ENCODE data around the gene ATP6V0A1. TPM values are rescaled to one million over a fixed set of nuclear protein-coding genes. Genes with fewer than 3 reads are reported as not detected.
A peak's percentile ranks its signal among the peaks of the same experiment; 100 is the strongest.
"Not testable (repeated sequence)": the region's sequence is repeated elsewhere in the genome, so short reads cannot be mapped to it uniquely, and the experiment has no call there.

Gene ATP6V0A1
- total and polyA plus RNA-seq, 8 donors, result 13.1 to 435 (median 80.2) TPM

- TF ChIP-seq POLR2A (IDR thresholded peaks at IDR 0.05) (no peak), POLR2AphosphoS5 (IDR thresholded peaks at IDR 0.05) (no peak), CTCF (IDR thresholded peaks at IDR 0.05) (no peak), EP300 (IDR thresholded peaks at IDR 0.05) (no peak)
- Histone ChIP-seq H3K4me3 (no peak overlapping the region), H3K9me3 (no peaks in the 10 kb centered on the region), H3K27me3 (no peaks in the 10 kb centered on the region), H3K27ac (no peak overlapping the region), H3K36me3 (no peaks in the 10 kb centered on the region), H3K4me1 (peaks cover 0 to 4% (median 0%) of the 10 kb centered on the region in 4 donors)
- intact Hi-C loops (cut with DNase I; ENCODE audit: low total_unique reads), result no loop called here
- DNase-seq, result no peak
- 50 to 62% (median 59%) methylated on average over 7 of the region's 7 CpGs for WGBS, 5 donors
Measured at GRCh38 chr17:42441371-42442195, 17.1 kb upstream of the ATP6V0A1 start.

- Histone ChIP-seq H3K27ac (no peak overlapping the region), H3K36me3 (no peaks in the 10 kb centered on the region), H3K4me3 (no peak overlapping the region), H3K4me1 (no peaks in the 10 kb centered on the region), H3K27me3 (no peaks in the 10 kb centered on the region), H3K9me3 (no peaks in the 10 kb centered on the region)
- TF ChIP-seq CTCF (IDR thresholded peaks at IDR 0.05) (no peak), EP300 (IDR thresholded peaks at IDR 0.05) (no peak), POLR2A (IDR thresholded peaks at IDR 0.05) (no peak)
- DNase-seq, result no peak
- intact Hi-C loops (cut with DNase I; ENCODE audit: low total_unique reads), result no loop called here
- 34 to 58% (median 41%) methylated on average over 5 of the region's 5 CpGs for WGBS, 5 donors
Measured at GRCh38 chr17:42442196-42442565, 16.5 kb upstream of the ATP6V0A1 start.

- H3K4me1 ChIP-seq; H3K36me3 ChIP-seq; H3K27ac ChIP-seq; H3K9me3 ChIP-seq; H3K4me3 ChIP-seq; intact Hi-C loops (cut with DNase I; ENCODE audit: low total_unique reads); H3K27me3 ChIP-seq; DNase-seq: not testable (repeated sequence)
- WGBS, 5 donors, result 90 to 98% (median 95%) methylated on average over 6 to 22 of the region's 27 CpGs
Measured at GRCh38 chr17:42449176-42449575, 9.5 kb upstream of the ATP6V0A1 start.

- intact Hi-C loops (cut with DNase I; ENCODE audit: low total_unique reads); H3K9me3 ChIP-seq; H3K27me3 ChIP-seq; H3K36me3 ChIP-seq; H3K4me1 ChIP-seq; H3K27ac ChIP-seq; H3K4me3 ChIP-seq; DNase-seq: not testable (repeated sequence)
- WGBS, 5 donors, result 0% methylated on average over 1 of the region's 2 CpGs; no CpG with 5 or more reads in 4 of the 5 donors
Measured at GRCh38 chr17:42449838-42450237, 8.8 kb upstream of the ATP6V0A1 start.

GRCh38 chr17:42451270-42451669 is 7.4 kb upstream of the ATP6V0A1 start:
- intact Hi-C loops (cut with DNase I; ENCODE audit: low total_unique reads); DNase-seq; H3K4me3 ChIP-seq; H3K36me3 ChIP-seq; H3K27ac ChIP-seq; H3K9me3 ChIP-seq; H3K27me3 ChIP-seq; H3K4me1 ChIP-seq: not testable (repeated sequence)
- 60 to 72% (median 68%) methylated on average over 5 of the region's 5 CpGs for WGBS, 5 donors

- Histone ChIP-seq H3K4me1 (peaks cover 5 to 27% (median 19%) of the 10 kb centered on the region in 4 donors), H3K4me3 (no peak overlapping the region), H3K9me3 (no peaks in the 10 kb centered on the region), H3K27me3 (no peaks in the 10 kb centered on the region), H3K36me3 (no peaks in the 10 kb centered on the region), H3K27ac (peak overlapping the region in 1 of 5 donors; percentile 27)
- 28 to 77% (median 66%) methylated on average over 2 of the region's 2 CpGs for WGBS, 5 donors
- DNase-seq, result no peak
- no peak for TF ChIP-seq EP300 (IDR thresholded peaks at IDR 0.05)
- no peak for TF ChIP-seq POLR2A (IDR thresholded peaks at IDR 0.05)
- no peak for TF ChIP-seq POLR2AphosphoS5 (IDR thresholded peaks at IDR 0.05)
- TF ChIP-seq CTCF (IDR thresholded peaks at IDR 0.05), result no peak
- intact Hi-C loops (cut with DNase I; ENCODE audit: low total_unique reads), result no loop called here
Measured at GRCh38 chr17:42453439-42453838, 5.2 kb upstream of the ATP6V0A1 start.

GRCh38 chr17:42454987-42455386 is 3.7 kb upstream of the ATP6V0A1 start:
- H3K27me3 ChIP-seq; DNase-seq; H3K36me3 ChIP-seq; H3K9me3 ChIP-seq; H3K27ac ChIP-seq; H3K4me3 ChIP-seq; intact Hi-C loops (cut with DNase I; ENCODE audit: low total_unique reads): not testable (repeated sequence)
- peaks cover 10 to 38% (median 29%) of the 10 kb centered on the region in 4 donors for H3K4me1 ChIP-seq
- 92 to 99% (median 94%) methylated on average over 5 to 6 of the region's 6 CpGs for WGBS, 5 donors
